Ectodermal cell (in vitro differentiated cells): ENCODE measurements around the gene OPRM1.
"Not testable (repeated sequence)": the region's sequence is repeated elsewhere in the genome, so short reads cannot be mapped to it uniquely, and the experiment has no call there.

ENCODE experiments used
- H3K27ac ChIP-seq: 2 replicates; pipeline ENCODE4 v1.7.0; 2013; ENCODE audit warnings: mild to moderate bottlenecking, low read depth, low read length; ENCODE audit not compliant: insufficient read depth, poor library complexity, severe bottlenecking
- H3K27me3 ChIP-seq: 2 replicates; pipeline ENCODE4 v1.7.0; 2013; ENCODE audit warnings: mild to moderate bottlenecking, low read length; ENCODE audit not compliant: insufficient read depth, control insufficient read depth, poor library complexity, severe bottlenecking
- H3K36me3 ChIP-seq: one replicate; pipeline ENCODE4 v1.7.0; 2013; ENCODE audit warnings: low read length; ENCODE audit not compliant: control insufficient read depth, insufficient read depth
- H3K4me1 ChIP-seq: one replicate; pipeline ENCODE4 v1.7.0; 2013; ENCODE audit warnings: low read length; ENCODE audit not compliant: control insufficient read depth, insufficient read depth
- H3K4me3 ChIP-seq: 2 replicates; pipeline ENCODE4 v1.7.0; 2013; ENCODE audit warnings: low read depth, low read length, control low read depth; ENCODE audit not compliant: insufficient read depth
- H3K9me3 ChIP-seq: 2 replicates; pipeline ENCODE4 v1.7.0; 2013; ENCODE audit warnings: mild to moderate bottlenecking, low read length, moderate library complexity; ENCODE audit not compliant: control insufficient read depth
- whole genome bisulfite sequencing, 2 experiments: methylation state at CpG; one replicate each; pipeline ENCODE4 v1.1.7; 2013; ENCODE audit warnings: missing lambda C conversion rate in 2 of 2; 5-methylcytosine and 5-hydroxymethylcytosine counted together

The OPRM1 gene

DNA sequence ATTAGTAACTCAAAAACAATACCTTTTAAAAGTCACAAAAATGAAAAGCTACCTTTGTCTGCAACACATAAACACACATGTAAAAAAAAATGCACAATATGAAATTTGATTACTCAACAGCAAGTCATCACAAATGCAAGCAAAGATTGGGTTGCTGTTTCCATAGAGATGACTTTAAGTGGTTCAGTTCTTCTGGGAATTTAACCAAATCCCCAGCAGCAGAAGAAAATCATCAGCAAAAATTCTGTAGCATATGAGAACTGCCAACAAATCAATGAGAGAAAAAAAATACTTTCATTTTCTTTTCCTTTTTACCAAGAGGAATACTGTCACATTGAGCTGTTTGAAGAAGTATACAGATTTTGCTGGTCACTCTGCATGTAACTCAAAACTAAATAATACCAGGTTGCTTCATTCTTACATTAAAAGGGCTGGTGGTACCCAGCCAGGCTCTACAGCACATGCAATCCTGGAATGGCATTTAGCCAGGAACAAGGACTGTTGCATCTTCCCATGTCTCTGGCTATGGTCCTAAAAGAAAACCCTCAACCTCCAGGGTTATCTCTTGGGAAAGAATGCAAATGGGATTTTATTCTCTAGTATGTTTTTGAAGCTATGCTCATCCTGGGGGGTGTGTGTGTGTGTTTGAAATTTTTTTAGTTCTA lies 158.3 kb downstream of the OPRM1 start:
- H3K9me3 ChIP-seq: no peaks in the 10 kb centered on the region
- H3K27ac ChIP-seq: no peak overlapping the region
- H3K4me3 ChIP-seq: no peak overlapping the region
- no peaks in the 10 kb centered on the region for H3K27me3 ChIP-seq
- H3K4me1 ChIP-seq: no peaks in the 10 kb centered on the region
- no peaks in the 10 kb centered on the region for H3K36me3 ChIP-seq

DNA sequence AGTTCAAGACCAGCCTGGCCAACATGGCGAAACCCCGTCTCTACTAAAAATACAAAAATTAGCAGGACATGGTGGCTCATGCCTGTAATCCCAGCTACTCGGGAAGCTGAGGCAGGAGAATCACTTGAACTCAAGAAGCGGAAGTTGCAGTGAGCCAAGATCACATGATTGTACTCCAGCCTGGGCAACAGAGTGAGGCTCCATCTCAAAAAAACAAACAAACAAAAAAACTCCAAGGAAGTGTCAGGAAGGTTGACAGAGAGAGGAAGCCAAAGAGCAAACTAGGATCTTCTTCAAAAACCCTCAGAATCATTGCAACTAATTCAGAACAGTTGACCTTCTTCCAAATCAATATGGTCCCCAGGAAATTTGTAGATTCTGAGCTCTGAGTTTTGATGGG lies 162.6 kb downstream of the OPRM1 start:
- not testable (repeated sequence) for H3K9me3 ChIP-seq, H3K4me3 ChIP-seq, H3K27ac ChIP-seq, H3K27me3 ChIP-seq, H3K36me3 ChIP-seq, H3K4me1 ChIP-seq
- WGBS, 2 experiments: 95 to 97% methylated on average over 4 of the region's 4 CpGs

DNA sequence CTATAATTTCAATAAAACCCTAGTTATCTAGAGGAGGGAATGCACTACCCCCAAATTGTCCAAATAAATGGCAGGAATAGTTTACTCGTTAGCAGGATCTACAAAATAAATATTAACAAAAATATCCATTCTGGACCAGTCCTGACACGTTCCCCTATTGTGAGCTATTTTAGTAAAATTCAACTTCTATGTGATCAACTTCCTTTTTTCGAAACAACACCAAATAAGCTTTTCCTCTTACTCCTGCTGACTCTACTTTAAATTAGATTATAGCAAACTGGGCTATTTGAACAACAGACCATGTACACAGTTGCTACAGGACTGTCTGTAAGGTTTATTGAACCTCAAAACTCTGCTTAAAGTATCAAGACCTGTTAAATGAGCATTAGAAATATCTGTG lies 163.3 kb downstream of the OPRM1 start:
- no peaks in the 10 kb centered on the region for H3K27me3 ChIP-seq
- no peaks in the 10 kb centered on the region for H3K4me1 ChIP-seq
- H3K27ac ChIP-seq: no peak overlapping the region
- no peak overlapping the region for H3K4me3 ChIP-seq
- no peaks in the 10 kb centered on the region for H3K9me3 ChIP-seq
- H3K36me3 ChIP-seq: no peaks in the 10 kb centered on the region
- WGBS, 2 experiments: 83 to 92% methylated on average over 3 of the region's 3 CpGs

DNA sequence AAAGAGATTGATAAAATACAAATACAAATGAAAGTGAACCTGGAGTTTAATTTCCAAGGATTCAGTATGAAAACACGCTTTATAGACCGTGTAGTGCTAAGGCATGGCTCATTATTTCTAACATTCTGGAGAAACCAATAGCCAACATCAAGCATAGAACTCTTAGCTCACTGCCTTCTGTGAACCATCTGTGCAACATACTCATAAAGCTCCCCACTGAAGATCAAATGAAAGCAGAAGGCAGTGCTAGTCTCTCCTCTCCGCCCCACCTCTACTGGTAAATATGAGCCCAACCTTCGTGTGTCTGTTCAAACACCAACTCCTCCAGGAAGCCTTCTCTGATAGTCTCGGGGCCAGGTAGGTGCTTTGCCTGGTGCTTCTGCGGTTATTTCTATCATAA lies 163.9 kb downstream of the OPRM1 start:
- Histone ChIP-seq H3K9me3 (no peaks in the 10 kb centered on the region), H3K4me1 (no peaks in the 10 kb centered on the region), H3K27ac (no peak overlapping the region), H3K27me3 (no peaks in the 10 kb centered on the region), H3K4me3 (no peak overlapping the region), H3K36me3 (no peaks in the 10 kb centered on the region)
- 95 to 96% methylated on average over 6 of the region's 6 CpGs for WGBS, 2 experiments

DNA sequence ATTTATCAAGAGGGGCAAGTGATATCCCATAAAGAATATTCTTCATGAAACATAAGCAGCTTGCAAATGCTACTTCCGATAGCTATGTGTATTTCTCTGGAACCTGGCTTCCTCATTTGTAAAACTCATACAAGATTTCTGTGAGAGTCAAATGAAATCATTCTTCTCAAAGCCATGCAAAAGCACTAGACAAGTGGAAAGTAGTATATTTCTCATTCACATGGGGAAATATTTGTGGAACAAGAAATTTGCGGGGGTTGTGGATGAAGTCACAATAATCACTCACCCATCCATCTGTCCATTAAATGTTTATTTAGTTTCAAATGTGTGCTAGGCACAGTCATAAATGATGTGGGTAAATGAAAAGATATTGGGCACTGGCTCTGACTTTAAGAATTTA lies 167.1 kb downstream of the OPRM1 start:
- Histone ChIP-seq H3K9me3 (no peaks in the 10 kb centered on the region), H3K36me3 (no peaks in the 10 kb centered on the region), H3K4me1 (no peaks in the 10 kb centered on the region), H3K4me3 (no peak overlapping the region), H3K27ac (no peak overlapping the region), H3K27me3 (no peaks in the 10 kb centered on the region)
- WGBS, 2 experiments: 82 to 97% methylated on average over 1 to 2 of the region's 2 CpGs

DNA sequence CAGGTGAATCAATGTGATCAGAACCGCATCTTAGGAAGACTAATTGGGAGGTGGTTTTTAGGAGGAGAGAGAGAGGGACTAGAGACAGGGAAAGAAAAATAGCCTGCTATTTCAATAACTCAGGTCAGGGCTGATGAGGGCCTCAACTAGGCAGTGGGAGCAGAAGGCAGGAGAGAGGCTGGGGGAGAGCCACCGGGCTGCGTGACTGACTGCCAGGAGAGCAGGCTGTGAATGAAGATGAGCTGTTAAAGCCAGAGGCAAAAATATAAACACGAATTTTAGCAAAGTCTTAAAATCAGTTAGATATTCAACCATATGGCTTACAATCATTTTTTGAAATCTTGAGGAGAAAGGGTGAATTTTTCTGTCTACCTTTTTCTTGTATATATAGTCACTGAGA lies 168.0 kb downstream of the OPRM1 start:
- Histone ChIP-seq H3K4me1 (no peaks in the 10 kb centered on the region), H3K36me3 (no peaks in the 10 kb centered on the region), H3K4me3 (no peak overlapping the region), H3K27ac (no peak overlapping the region), H3K27me3 (no peaks in the 10 kb centered on the region), H3K9me3 (no peaks in the 10 kb centered on the region)
- 63 to 73% methylated on average over 3 to 4 of the region's 4 CpGs for WGBS, 2 experiments

DNA sequence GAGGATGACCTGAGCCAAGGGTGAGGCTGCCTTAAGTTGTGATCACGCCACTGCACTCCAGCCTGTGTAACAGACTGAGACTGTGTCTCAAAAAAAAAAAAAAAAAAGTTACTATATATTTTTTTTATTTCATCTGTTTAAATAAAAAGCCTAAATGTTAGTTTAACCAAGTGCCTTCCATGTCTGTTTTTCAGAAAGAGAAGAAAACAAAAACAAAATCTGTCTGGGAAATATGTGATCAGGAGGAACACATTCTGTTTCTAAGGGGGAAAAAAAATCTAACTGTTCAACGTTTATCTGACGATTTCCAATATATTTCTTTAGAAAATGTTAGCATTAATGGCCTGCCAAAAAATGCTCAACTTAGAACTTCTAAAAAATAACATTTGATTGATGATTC lies 170.5 kb downstream of the OPRM1 start:
- H3K9me3 ChIP-seq: no peaks in the 10 kb centered on the region
- WGBS, 2 experiments: 67% methylated on average over 3 of the region's 3 CpGs; no CpG with 5 or more reads in 1 of the 2 experiments

DNA sequence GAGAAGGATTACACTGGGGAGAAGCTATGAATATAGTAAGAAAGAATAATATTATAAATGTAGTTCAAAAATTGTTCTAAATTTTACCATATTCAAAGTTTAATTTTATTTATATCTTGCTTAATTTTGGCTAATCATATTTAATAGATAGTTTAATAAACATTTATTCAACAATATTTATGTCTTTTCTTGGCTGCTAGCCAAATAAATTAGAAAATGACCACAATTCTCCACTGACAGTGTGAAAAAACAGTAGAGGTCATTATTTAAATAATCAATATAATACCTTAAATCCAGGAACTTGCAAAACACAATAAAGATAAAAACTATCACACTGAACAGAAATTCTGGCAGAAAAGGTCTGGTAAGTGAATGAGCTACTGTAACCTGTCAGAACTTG lies 171.6 kb downstream of the OPRM1 start:
- no peaks in the 10 kb centered on the region for H3K27me3 ChIP-seq
- H3K4me3 ChIP-seq: no peak overlapping the region
- H3K4me1 ChIP-seq: no peaks in the 10 kb centered on the region
- no peaks in the 10 kb centered on the region for H3K9me3 ChIP-seq
- H3K27ac ChIP-seq: no peak overlapping the region
- H3K36me3 ChIP-seq: no peaks in the 10 kb centered on the region

More for the DNA sequence above, 170.5 kb downstream of the OPRM1 start:
- no peak overlapping the region for H3K27ac ChIP-seq
- H3K27me3 ChIP-seq: no peaks in the 10 kb centered on the region
- no peaks in the 10 kb centered on the region for H3K36me3 ChIP-seq
- H3K4me3 ChIP-seq: no peak overlapping the region
- no peaks in the 10 kb centered on the region for H3K4me1 ChIP-seq

DNA sequence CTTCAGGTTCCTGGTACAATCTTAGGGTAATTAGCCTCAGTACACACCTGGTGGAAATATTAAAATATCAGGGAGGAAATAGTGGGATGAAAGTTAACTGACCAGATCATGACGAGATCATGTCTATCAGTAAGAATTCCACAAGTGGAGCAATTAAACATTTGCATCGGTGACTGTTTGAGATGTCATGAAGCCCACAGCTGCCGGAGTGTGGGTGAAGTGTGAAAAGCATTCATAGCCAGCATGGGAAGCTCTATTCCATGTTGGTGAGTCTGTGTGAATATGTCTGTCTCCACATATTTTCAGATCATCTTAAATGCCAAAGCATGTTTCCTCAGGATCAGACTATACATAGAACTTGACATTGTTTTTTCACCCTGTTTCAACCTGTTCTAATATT lies 174.7 kb downstream of the OPRM1 start:
- no peaks in the 10 kb centered on the region for H3K36me3 ChIP-seq
- no peak overlapping the region for H3K4me3 ChIP-seq
- 94% methylated on average over 3 of the region's 3 CpGs for WGBS, 2 experiments

DNA sequence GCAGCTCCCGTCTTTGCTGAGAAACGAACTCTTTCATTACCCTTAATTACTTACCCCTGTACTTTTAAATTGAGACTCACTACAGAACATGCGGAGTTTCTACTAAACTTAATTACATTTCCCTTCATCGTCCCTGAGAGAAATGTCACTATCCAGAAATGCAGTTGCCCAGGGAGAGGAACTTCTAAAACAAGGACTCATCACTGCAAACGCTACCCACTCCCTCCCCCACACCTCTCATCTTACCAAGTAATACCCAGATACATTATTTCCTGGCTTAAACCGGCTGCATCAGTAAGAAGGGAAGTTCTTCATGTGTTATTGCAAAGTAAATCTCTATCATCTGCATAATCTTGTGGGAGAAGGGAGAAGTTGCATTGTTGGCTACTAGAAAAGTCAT lies 179.3 kb downstream of the OPRM1 start:
- H3K9me3 ChIP-seq: no peaks in the 10 kb centered on the region
- H3K27ac ChIP-seq: no peak overlapping the region
- no peak overlapping the region for H3K4me3 ChIP-seq
- peaks cover 16% of the 10 kb centered on the region for H3K4me1 ChIP-seq
- no peaks in the 10 kb centered on the region for H3K27me3 ChIP-seq
- 73 to 75% methylated on average over 6 of the region's 6 CpGs for WGBS, 2 experiments
- H3K36me3 ChIP-seq: no peaks in the 10 kb centered on the region

More for the DNA sequence above, 174.7 kb downstream of the OPRM1 start:
- peaks cover 3% of the 10 kb centered on the region for H3K4me1 ChIP-seq
- H3K27me3 ChIP-seq: no peaks in the 10 kb centered on the region
- H3K27ac ChIP-seq: no peak overlapping the region
- H3K9me3 ChIP-seq: no peaks in the 10 kb centered on the region

DNA sequence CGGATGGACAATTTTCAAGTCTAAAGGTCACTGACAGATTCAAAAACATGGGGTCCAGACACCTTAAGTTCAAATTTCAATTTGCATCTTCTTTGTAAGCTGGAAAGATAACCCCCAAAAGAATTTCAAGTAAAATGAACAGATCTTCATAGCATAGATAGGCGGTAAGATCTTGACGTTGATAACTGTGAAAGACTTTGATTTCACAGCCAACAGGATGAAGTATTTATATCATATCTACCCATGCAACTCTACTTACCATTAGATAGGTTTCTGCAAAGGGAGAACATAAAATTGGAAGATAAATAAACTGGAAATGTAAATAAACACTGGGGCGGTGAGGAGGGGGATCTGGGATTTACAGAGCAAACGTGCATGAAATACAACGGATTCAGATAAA lies 179.7 kb downstream of the OPRM1 start:
- H3K4me1 ChIP-seq: peaks cover 16% of the 10 kb centered on the region
- H3K36me3 ChIP-seq: no peaks in the 10 kb centered on the region
- WGBS, 2 experiments: 88 to 90% methylated on average over 6 of the region's 6 CpGs
- H3K4me3 ChIP-seq: no peak overlapping the region
- no peaks in the 10 kb centered on the region for H3K27me3 ChIP-seq
- H3K9me3 ChIP-seq: no peaks in the 10 kb centered on the region
- H3K27ac ChIP-seq: no peak overlapping the region
